GM21529 (cell line): ENCODE data around the gene RERE.

Source experiments
- ATAC-seq: cut with Tn5 transposase; IDR thresholded peaks from one replicate; pipeline ENCODE4 v1.9.1; 2021; ENCODE audit not compliant: unreplicated experiment

Gene RERE

DNA sequence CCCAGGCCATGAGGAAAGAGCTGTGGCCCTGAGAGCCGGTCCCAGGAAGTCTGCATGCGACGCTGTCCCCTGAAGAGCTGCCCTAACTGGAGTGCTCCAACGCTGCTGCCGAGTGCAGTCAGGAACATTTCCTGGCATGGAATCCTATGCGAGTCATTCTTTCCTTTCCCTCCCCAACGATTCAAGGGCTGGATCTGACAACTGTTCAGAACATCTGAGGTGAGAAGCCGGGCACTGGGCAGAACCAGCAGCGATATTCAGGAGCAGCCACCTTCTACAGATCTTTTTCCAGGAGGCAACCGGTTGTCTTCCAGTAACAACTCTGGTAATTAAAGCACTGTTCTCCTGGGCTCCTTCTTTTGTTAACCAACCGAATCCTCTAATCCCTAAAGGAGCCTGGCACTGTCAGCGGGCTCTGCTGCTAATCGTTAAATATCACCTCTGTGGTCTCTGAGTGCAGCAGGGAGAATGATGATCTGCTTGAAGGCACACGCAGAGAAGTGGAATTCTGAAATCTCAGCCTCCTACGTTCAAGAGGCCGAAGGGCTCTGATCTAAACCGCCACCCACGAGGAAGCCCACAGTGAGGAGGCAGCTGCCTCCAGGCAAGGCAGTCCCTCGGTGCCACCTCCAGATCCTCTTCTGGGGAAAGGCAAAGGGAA is 443.7 kb downstream of the RERE start:
- no peak for ATAC-seq

DNA sequence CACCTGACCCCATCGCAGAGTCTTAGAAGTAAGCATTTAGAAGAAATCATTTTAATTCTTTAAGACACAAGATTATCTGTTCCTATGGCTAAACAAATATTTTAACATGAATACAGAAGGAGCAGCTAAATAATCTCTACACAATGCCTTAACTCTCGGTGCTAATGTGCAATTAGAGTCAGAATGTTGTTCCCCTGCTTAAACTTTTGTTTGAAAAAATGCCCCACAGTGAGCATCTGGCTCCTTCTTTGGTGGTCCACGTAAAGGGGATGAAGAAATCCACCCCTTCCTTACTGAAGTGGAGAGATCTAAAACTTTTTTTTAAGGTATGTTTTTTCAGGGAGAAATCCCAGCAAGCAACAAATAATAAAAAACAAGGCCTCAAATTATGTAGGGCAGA is 444.3 kb downstream of the RERE start:
- no peak for ATAC-seq

DNA sequence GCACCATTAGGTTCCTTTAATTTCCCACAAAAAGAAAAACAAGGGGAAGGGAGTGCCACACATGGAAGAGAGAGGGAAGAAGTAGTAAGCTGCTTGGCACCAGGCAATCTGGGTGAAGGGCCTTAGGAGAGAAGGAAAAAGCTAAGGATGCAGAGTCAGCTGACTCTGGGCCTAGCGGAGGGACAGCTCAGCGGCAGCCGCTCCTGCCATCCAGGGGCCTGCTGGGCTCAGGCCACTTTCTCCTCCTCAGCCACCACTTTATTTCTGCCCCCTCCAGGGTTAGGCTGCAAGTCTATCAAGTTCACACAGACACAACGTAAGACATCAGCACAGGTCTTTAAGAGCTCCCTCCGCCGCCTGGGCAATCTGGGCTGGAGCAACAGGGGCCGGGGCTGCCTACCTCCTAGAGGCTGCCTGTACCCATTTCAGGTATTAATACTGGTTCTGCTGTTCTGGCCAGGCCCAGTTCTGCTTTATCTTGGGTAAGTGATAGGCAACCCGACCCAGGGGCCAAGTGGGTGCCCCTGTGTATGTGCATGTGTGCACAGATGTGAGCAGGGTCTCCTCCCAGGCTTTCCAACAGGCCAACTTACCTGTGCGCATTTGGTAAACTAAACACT is 446.0 kb downstream of the RERE start:
- ATAC-seq = no peak

DNA sequence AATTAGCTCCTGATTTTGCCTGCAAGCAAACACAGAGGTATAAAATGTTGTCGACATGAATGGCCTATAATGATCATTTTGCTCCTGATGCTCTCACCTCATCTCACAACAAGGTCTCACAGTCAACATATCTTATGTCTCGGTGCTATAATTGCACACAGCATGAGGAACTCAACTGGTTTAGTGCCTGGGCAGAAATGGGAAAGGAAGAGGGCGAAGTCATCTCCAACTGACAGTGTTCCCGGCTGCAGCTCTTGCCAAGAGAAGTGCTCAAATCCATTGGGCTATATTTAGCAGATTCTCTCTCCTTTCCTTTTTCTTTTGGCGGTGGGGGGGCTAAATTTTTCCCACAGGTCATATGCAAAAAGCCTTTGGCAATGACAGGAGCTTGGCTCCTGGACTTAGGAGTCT is 446.5 kb downstream of the RERE start:
- no peak for ATAC-seq

DNA sequence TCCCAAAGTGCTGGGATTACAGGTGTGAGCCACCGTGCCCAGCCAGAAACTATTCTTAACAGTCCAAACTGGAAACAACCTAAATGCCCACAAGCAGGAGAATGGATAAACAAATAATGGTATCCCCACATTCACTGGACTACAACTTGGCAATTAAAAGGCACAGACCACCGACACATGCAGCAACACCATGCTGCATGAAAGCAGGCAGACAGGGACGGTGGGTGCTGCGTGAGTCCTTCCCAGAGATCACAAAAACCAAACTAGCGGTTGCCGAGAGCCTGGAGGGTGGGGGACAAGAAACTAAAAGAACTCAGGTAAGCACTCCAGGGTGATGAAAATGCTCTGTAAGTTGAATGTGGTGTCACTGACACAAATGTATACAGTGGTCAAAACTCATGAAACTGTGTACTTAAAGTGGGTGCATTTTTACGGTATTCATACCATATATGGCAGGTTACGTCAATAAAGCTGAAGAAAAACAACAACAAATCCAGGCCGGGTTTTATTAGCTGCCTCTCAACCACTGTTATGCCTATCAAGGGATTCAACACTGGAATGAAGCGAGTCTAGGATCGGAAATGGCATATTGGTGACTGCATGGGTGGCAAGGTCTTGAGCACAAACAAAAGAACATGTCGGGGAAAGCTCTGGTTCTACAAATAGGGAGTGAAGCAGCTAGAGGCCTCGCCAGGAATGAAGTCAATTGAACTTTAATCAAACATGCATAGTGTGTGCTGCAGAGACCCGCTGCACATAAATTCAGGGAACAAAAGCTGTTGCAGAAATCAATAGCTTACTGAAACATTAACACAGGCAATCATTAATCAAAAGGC is 447.2 kb downstream of the RERE start:
- no peak for ATAC-seq

DNA sequence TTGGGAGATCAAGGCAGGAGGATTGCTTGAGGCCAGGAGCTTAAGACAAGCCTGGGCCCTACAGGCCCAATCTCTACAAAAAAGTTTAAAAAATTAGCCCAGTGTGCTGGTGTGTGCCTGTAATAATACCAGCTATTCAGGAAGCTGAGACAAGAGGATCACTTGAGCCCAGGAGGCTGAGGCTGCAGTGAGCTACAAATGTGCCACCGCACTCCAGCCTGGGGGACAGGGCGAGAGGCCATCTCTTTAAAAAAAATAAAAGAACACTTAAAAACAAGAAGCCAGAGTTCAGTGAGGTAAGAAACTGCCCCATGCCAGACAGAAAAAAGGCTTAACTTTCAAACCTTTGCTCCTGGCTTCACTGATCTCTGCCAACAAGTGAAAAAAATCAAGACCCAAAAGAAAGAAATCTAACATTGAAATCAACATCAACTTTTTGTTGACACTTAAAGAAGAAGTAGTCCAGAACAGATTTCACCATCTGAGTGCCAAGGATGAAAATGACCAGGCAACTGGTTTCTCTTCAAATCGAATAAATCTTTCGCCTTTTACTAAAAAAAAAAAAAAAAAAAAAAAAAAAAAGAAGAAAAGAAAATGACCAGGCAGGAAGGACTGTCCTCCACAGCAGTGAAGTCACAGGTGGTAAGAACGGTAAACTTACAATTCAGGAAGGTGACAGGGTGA is 448.3 kb downstream of the RERE start:
- ATAC-seq = no peak

DNA sequence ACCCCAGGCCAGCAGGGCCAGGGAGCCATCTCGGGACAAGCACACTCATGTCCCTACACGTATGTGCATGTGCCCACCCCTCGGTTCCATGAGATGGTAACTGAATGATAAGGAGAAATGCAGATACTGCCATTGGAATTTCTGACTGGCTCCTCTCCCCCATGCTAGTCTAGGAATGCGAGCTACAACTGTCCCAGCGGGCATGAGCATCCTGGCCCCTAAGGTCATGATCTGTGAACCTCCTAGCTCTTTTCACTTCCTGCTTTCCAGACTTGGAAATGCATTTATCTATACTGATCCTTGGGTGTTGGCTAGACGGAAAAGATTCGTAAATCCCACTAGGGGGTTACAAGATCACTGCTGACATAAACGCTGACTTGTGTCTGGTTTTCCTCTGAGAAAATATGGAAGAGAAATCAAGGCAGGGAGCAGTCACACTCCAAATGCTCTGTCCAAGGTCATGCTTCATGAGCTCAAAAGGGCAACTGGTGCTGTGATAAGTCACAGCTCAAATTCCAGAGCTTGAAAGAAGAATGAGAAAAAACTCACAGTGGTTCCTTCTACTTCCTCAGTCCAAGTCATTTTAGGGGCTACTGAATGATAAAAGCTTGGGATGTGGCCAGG is 449.8 kb downstream of the RERE start:
- ATAC-seq = no peak

DNA sequence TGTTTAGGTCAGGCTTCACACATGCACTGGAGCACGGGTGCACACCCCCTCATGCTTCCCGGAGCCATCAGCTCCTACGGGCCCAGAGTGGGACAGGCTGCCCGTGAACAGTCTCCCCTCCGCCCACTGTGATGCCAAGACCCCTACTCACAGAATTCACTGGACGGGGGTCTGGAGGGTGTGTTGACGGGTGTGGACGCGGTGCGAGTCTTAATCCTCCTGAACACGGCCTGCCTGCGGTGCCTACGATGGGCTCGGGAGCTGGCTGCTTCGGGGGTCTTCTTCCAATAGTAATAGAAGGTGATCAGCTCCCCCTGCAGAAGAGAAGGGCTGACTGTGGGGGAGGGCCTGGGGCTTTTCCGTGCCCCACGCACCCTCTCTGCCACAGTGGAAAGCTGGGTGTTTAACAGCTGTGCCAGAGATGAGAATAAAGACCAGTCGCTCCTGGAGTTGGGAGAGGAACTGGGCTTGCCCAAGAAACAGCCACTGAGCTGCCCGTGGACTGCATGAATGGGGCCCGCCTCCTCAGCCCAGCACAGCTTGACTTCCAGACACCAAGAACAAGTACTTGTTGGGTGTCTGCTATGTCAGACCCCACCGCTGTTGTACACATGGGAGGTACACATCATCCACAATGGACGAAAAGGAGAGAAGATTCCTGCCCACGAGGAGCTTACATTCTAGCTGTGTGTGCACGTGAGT is 451.6 kb downstream of the RERE start:
- no peak for ATAC-seq

DNA sequence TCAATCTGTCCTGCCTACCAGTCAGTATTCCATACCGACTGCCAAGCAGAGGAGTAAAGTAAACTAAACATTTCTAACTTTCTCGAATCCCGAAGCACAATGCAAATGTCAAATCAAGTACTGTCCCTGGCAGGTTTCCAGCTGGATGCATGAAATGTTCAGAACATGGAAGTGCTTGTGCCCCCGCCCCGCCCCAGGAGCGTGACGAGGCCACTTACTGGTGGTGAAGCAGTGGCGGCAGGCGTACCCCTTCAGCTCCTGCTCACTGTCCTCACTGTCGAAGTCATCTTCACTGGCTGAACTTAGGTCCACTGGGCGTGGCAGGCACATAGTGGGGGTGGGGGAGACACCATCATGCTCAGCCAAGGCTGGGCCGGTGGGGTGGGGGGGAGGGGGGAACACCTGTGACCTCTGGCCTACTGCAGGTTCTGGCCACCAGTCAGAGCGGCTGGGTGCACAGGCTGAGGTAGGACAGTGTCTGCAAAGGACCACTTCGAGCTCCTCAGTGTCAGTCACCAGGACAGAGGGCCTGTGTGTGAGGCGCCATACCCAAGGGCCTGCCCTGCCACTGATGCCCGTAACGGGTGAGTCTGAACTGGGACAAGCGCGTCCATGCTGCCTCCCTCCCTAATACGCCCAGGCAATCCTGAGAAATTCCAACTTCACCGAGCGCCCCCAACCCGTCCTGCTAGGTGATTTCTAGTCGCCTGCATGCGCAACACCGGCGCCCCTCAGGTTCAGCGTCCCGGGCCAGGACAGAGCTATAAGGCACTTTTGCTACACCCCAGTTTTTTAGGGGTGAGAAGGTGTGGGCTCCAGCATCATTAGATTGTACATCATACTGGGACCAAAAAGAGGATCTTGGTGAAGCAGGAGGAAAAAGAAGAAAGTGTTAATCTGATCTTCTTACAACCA is 452.7 kb downstream of the RERE start:
- no peak for ATAC-seq

DNA sequence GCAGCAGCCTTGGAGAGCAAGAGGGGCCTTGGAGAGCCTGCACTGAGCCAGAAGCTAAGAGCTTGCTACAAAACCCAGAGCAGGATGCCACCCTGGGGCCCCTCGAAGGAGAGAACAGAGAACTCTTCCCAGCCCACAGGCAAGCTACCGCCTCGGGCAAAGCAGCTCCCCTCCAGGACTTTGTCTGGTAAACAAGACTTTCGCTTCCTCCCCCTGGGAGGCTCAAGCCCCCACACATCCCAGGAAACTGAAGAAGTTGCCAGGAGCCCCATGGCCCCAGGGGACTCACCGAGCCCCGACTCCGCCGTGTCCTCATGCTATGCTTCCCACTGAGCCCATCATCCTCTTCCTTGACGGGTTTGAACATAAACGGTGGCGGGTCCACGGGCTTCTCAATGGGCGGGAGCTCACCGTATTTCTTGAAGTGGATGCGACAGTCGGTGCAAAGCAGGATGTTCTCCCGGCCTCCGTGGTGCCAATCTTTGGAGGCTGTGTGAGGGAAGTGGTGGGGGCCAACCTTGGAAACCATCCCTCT is 453.6 kb downstream of the RERE start:
- ATAC-seq = no peak

DNA sequence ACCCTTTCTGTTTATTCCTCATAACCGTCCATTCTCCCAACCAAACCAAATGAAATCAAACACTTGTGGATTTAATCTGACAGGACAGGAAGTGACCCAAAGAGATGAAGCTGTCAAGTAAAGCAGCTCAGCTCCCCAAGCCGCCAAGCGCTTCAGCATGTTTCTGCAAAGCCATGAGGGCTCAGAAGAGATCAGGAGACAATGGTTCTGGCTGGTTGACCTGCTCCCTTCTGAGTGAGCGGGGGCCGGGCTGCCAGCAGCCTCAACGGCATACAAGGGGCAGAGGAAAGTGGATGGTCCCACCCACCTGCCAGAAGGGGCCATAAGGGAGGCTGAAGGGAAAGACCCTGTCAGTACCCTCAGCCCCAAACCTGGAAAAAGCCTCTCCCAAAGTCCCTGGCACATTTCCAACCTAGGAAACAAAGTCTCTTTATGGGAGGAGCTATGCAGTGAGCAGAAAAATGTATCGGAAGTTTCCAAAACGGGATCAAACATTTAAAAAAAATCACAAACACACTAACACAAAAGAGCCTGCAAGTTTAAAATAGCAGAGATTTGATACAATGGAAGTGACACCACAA is 454.2 kb downstream of the RERE start:
- no peak for ATAC-seq

DNA sequence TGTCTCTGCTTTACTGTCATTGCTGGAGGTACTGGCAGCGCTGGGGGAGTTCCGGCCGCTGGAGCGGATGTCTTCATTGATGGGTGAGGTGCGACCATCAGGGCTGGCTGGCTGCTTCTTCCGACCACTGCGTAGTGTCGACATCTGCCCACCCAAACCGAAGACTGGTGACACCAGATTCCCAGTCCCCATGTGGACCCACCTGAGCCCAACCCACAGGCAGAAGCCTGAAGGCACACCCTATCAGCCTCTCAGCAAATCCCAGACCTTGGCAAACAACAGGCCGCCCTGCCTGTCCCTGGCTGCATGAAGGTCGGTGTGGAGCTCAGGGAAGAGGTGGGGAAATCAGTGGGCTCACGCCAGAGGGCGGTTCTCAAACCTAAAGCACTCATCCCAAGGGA is 454.7 kb downstream of the RERE start:
- ATAC-seq = no peak

DNA sequence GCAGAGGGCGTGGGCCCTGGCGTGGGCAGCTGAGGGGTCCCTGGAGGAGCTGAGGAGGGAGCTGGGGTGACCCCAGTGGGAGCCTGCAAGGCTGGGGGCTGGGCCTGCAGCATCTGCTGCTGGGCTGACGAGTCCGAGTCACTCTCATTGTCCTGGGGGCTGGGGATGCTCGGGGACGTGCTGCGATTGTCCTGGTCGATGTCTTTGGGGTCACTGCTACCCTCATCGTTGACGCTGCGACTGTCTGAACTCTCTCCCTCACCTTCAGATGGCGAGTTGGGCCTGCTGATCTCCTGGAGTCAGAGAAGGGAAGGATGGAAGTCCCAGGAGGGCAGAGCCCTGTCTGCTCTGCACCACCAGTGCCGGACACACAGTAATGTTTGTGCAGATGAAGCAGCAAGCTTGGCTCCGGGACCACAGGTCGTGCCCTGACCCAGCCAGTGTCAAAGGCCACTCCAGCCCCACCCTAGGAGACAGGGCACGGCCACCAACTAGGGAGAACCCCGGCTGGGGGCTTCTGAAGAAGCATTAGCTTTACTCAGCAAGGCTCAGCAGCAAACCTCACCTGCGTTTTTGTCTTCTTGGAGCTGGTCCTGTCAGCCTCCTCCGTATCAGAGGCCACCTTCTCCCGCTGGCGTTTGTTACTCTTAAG is 456.1 kb downstream of the RERE start:
- ATAC-seq = no peak

DNA sequence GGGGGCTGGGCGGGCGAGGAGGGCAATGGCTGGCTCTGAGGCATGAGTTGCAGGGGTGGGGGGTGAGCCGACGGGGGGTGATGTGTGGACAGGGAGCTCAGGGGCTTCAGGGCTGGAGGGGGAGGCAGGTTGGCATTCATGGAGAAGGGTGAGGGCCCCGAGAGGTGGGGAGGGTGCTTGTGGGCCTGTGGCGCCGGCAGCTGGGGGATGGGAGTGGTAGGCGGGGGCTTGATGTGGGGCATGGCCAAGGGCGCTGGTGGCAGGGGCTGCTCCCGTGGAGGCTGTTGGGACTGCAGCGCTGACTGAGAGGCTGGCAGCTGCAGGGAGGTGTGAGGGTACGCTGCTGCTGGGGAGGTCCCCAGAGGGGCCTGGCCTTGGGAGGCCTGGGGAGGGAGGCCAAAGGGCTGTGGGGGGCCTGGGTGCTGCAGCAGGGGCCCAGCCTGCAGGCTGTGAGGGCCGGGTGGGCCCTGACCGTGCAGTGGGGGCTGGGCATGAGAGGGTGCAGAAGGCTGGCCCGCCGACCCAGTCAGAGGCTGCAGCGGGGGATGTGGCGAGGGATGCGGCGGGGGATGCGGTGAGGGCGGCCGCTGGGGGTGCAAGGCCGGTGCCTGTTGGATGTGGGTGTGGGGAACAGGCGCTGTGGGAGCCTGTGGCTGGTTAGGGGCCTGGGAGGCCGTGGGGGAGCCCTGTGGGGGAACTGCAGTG is 456.8 kb downstream of the RERE start:
- no peak for ATAC-seq

DNA sequence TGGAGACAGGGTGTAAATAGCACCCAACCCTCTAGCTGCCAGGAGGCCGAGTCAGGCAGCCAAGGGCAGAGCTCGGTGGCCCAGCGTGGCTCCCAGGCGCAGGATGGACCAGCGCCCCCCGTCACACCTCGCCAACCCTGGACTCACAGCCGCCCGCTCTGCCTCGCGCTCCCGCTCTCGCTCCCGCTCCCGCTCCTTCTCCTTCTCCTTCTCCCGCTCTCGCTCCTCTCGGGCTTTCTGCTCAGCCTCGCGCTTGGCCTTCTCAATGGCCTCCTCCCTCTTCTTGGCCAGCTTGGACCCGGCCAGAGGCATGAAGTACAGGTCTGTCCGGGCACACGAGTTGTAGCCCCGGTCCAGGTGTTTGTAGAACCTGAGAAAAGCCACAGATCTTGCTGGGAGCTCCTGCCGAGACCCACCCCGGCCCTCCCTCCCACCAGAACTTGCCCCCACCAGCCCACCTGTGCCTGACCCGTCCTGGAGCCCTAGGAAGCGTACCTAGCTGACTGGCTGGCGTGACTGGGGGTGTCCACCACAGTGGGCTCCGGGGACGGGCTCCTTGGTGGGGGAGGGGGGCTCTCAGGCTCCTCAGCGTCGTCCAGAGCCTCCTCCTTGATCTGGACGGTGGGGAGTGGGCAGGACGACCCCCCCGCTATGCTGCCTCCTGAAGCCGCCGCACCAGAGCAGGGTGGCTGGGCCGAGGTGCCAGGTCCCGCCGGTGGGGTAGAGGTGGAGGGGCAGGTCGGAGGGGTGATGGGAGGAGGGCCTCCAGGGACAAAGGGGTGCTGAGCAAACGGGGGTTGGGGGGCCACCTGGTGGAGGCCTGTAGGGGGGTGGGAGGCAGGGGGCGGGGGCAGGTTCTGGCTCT is 457.6 kb downstream of the RERE start:
- no peak for ATAC-seq

DNA sequence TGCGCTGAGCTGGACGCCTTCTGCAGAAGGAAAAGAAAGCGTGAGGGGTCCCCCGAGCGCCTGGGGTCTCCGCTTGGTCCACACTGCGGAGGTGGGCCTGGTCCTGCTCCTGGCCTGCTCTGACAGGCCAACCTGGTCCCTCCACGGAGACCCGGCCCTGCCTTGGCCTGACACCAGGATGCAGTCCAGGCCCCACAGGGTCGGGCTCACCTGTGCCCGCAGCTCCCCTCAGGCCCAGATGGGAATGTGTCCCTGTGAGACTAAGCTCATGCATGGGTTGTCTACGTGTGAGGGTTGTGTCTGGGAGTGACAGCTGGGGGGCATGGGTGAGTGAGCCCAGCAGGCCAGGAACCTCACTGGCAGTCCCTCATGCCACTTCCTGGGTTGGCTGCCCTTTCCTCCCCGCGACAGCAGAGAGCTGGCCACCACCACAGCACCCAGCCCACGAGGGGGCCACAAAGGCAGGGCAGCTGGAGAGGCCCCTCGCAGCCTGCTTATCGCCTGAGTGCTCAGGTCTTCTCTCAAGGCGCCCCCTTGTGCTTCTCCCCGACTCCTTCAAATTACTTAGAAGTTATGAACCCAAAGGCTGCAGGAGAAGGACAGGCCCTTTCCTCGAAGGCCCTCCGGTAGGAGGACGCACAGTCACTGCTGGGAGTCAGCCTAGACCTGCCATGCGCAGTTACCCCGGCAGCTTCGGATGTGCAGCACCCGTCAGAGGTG is 458.4 kb downstream of the RERE start:
- ATAC-seq = no peak
